Measurements from ENCODE around the gene NOS3.

NOS3 gene

GRCh38 chr7:151018421-151019129, 27.8 kb downstream of the NOS3 start:
- Histone ChIP-seq H3K27me3 (ENCODE audit: control insufficient read depth, insufficient read depth, low read length) (no peaks in the 10 kb centered on the region), H3K4me2 (ENCODE audit: low read length) (peak overlapping the region; percentile 59), H3K9ac (no peak overlapping the region), H3K4me3 (ENCODE audit: low read depth, low read length) (peak overlapping the region; percentile 17), H3K36me3 (ENCODE audit: control insufficient read depth, insufficient read depth, low read length) (no peaks in the 10 kb centered on the region), H3K79me2 (no peaks in the 10 kb centered on the region), H2AFZ (peak overlapping the region; percentile 78), H3K27ac (no peak overlapping the region), H3K4me1 (peaks cover 3% of the 10 kb centered on the region), H3K9me3 (ENCODE audit: control insufficient read depth, low read length) (no peaks in the 10 kb centered on the region)
- no peak for TF ChIP-seq CTCF (IDR thresholded peaks at IDR 0.05)

GRCh38 chr7:151019130-151019447, 28.3 kb downstream of the NOS3 start:
- peaks cover 3% of the 10 kb centered on the region for H3K4me1 ChIP-seq
- peak overlapping the region; percentile 59 for H3K4me2 ChIP-seq (ENCODE audit: low read length)
- no peaks in the 10 kb centered on the region for H3K79me2 ChIP-seq
- H3K36me3 ChIP-seq (ENCODE audit: control insufficient read depth, insufficient read depth, low read length), result no peaks in the 10 kb centered on the region
- H3K4me3 ChIP-seq (ENCODE audit: low read depth, low read length), result no peak overlapping the region
- no peaks in the 10 kb centered on the region for H3K9me3 ChIP-seq (ENCODE audit: control insufficient read depth, low read length)
- H3K27me3 ChIP-seq (ENCODE audit: control insufficient read depth, insufficient read depth, low read length), result no peaks in the 10 kb centered on the region
- H3K9ac ChIP-seq, result no peak overlapping the region
- no peak for TF ChIP-seq CTCF (IDR thresholded peaks at IDR 0.05)
- H2AFZ ChIP-seq, result peak overlapping the region; percentile 78
- H3K27ac ChIP-seq, result no peak overlapping the region

GRCh38 chr7:151020231-151020630, 29.4 kb downstream of the NOS3 start:
- no peak for TF ChIP-seq CTCF (IDR thresholded peaks at IDR 0.05)
- H3K36me3 ChIP-seq (ENCODE audit: control insufficient read depth, insufficient read depth, low read length), result no peaks in the 10 kb centered on the region
- H3K27me3 ChIP-seq (ENCODE audit: control insufficient read depth, insufficient read depth, low read length), result no peaks in the 10 kb centered on the region

GRCh38 chr7:151023232-151023631, 32.4 kb downstream of the NOS3 start:
- H3K27me3 ChIP-seq (ENCODE audit: control insufficient read depth, insufficient read depth, low read length), result no peaks in the 10 kb centered on the region
- no peaks in the 10 kb centered on the region for H3K79me2 ChIP-seq
- no peaks in the 10 kb centered on the region for H3K9me3 ChIP-seq (ENCODE audit: control insufficient read depth, low read length)
- no peak for TF ChIP-seq CTCF (IDR thresholded peaks at IDR 0.05)
- no peak overlapping the region for H3K27ac ChIP-seq
- H3K36me3 ChIP-seq (ENCODE audit: control insufficient read depth, insufficient read depth, low read length), result no peaks in the 10 kb centered on the region
- H3K4me3 ChIP-seq (ENCODE audit: low read depth, low read length), result no peak overlapping the region
- no peak overlapping the region for H3K4me2 ChIP-seq (ENCODE audit: low read length)
- no peak overlapping the region for H3K9ac ChIP-seq
- H3K4me1 ChIP-seq, result peaks cover 2% of the 10 kb centered on the region
- no peak overlapping the region for H2AFZ ChIP-seq

More at GRCh38 chr7:151020231-151020630, 29.4 kb downstream of the NOS3 start:
- H3K9me3 ChIP-seq (ENCODE audit: control insufficient read depth, low read length), result no peaks in the 10 kb centered on the region
- no peak overlapping the region for H3K9ac ChIP-seq
- no peak overlapping the region for H2AFZ ChIP-seq
- no peak overlapping the region for H3K4me3 ChIP-seq (ENCODE audit: low read depth, low read length)
- H3K4me2 ChIP-seq (ENCODE audit: low read length), result no peak overlapping the region
- H3K79me2 ChIP-seq, result no peaks in the 10 kb centered on the region
- H3K4me1 ChIP-seq, result peaks cover 3% of the 10 kb centered on the region
- no peak overlapping the region for H3K27ac ChIP-seq

- no peak for TF ChIP-seq CTCF (IDR thresholded peaks at IDR 0.05)
- no peak within 1 kb of the TSS for H3K9ac ChIP-seq
These were observed 33.7 kb downstream of the NOS3 start, which contains the start of gene ATG9B for GRCh38 chr7:151024435-151025056. TSS of gene ATG9B (minus strand) at chr7:151024494. CDS start at chr7:151024423, 71 bp downstream.

More at GRCh38 chr7:151024435-151025056, 33.7 kb downstream of the NOS3 start, which contains the start of gene ATG9B:
- Histone ChIP-seq H3K27ac (no peak within 1 kb of the TSS), H3K4me3 (ENCODE audit: low read depth, low read length) (no peak within 1 kb of the TSS), H2AFZ (no peak within 1 kb of the TSS), H3K9me3 (ENCODE audit: control insufficient read depth, low read length) (no peaks in the 10 kb centered on the region), H3K36me3 (ENCODE audit: control insufficient read depth, insufficient read depth, low read length) (no peaks in the 10 kb centered on the region), H3K27me3 (ENCODE audit: control insufficient read depth, insufficient read depth, low read length) (no peaks in the 10 kb centered on the region), H3K79me2 (peaks cover 3% of the 10 kb centered on the region), H3K4me2 (ENCODE audit: low read length) (no peak within 1 kb of the TSS), H3K4me1 (peaks cover 3% of the 10 kb centered on the region)
